ENCODE data around the gene ZNF512B.

DNA sequence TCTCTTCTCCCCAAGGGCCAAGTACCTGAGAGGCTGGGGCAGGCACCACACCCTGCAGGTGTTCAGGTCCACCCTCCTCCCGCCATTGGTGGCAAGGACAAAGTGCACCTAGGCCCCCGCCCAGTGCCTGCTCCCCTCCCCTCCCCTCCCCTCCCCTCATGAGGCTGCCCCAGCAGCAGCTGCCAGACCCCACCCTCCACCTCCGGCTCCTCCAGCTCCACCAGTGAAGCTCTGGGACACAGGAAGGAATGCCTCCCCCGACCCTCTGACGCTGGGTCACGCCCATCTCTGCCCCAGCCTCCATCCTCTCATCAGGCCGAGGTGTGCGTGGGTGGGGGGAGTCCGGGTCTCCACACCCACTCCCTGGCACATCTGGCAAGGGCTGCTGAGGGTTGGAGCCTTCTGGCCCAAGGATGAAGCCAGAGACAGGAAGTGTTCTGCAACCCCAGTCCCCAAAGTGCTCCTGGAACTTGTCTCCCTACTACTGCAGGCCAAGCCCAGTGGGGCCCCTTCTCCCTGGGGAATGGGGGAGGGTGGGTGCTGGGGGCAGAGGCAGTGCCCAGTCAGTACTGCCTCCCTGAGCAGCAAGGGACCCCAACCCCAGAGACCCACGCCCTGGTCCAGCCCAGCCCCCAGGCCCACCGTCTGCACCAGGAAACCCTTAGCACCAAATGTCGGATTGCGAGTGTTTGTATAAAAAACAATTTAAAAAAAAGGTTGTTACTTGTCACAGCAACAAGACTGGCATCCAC, 11.9 kb downstream of the ZNF512B start:
- TF ChIP-seq, protein P1, sequence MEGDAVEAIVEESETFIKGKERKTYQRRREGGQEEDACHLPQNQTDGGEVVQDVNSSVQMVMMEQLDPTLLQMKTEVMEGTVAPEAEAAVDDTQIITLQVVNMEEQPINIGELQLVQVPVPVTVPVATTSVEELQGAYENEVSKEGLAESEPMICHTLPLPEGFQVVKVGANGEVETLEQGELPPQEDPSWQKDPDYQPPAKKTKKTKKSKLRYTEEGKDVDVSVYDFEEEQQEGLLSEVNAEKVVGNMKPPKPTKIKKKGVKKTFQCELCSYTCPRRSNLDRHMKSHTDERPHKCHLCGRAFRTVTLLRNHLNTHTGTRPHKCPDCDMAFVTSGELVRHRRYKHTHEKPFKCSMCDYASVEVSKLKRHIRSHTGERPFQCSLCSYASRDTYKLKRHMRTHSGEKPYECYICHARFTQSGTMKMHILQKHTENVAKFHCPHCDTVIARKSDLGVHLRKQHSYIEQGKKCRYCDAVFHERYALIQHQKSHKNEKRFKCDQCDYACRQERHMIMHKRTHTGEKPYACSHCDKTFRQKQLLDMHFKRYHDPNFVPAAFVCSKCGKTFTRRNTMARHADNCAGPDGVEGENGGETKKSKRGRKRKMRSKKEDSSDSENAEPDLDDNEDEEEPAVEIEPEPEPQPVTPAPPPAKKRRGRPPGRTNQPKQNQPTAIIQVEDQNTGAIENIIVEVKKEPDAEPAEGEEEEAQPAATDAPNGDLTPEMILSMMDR (IDR thresholded peaks at IDR 0.05 in 4 of 5, conservative IDR thresholded peaks at IDR 0.05 in 1 of 5): no peak
- no peak for TF ChIP-seq POLR2A (IDR thresholded peaks at IDR 0.05)
